Glomerular visceral epithelial cell (primary cell): ENCODE measurements around the gene JAK2.
A peak's percentile ranks its signal among the peaks of the same experiment; 100 is the strongest.
"Not testable (repeated sequence)": the region's sequence is repeated elsewhere in the genome, so short reads cannot be mapped to it uniquely, and the experiment has no call there.

Source experiments
- DNase-seq: peaks from one replicate; pipeline ENCODE4 v3.0.0-alpha.2; 2016; ENCODE audit errors: extremely low spot score

JAK2 gene

GRCh38 chr9:4980086-4980727, 4.9 kb upstream of the JAK2 start:
- DNase-seq, result no peak

GRCh38 chr9:4982721-4983482, 2.2 kb upstream of the JAK2 start:
- DNase-seq, result no peak

GRCh38 chr9:4983601-4984165, 1.4 kb upstream of the JAK2 start:
- no peak for DNase-seq

- no peak for DNase-seq
Observed at GRCh38 chr9:4984171-4984620, 876 bp upstream of the JAK2 start.

- peak; percentile 60 for DNase-seq
Observed at GRCh38 chr9:4985386-4986266, 554 bp downstream of the JAK2 start.

GRCh38 chr9:4986296-4986695, 1.2 kb downstream of the JAK2 start:
- no peak for DNase-seq

- DNase-seq, result no peak
Observed at GRCh38 chr9:4986783-4987182, 1.7 kb downstream of the JAK2 start.

- DNase-seq, result peak; percentile 72
Observed at GRCh38 chr9:4987961-4988421, 2.9 kb downstream of the JAK2 start.

- no peak for DNase-seq
Observed at GRCh38 chr9:4992872-4993271, 7.8 kb downstream of the JAK2 start.

- no peak for DNase-seq
Observed at GRCh38 chr9:4994166-4994890, 9.3 kb downstream of the JAK2 start.

GRCh38 chr9:4997196-4997595, 12.1 kb downstream of the JAK2 start:
- no peak for DNase-seq

- DNase-seq, result no peak
Observed at GRCh38 chr9:4997631-4998030, 12.6 kb downstream of the JAK2 start.

GRCh38 chr9:5002811-5003210, 17.7 kb downstream of the JAK2 start:
- no peak for DNase-seq

- DNase-seq, result no peak
Observed at GRCh38 chr9:5004481-5004880, 19.4 kb downstream of the JAK2 start.

- DNase-seq, result no peak
Observed at GRCh38 chr9:5008202-5008601, 23.1 kb downstream of the JAK2 start.

GRCh38 chr9:5013374-5013773, 28.3 kb downstream of the JAK2 start:
- no peak for DNase-seq

GRCh38 chr9:5015934-5016333, 30.9 kb downstream of the JAK2 start:
- no peak for DNase-seq

GRCh38 chr9:5025416-5025815, 40.3 kb downstream of the JAK2 start:
- no peak for DNase-seq

GRCh38 chr9:5031941-5032340, 46.9 kb downstream of the JAK2 start:
- not testable (repeated sequence) for DNase-seq

GRCh38 chr9:5040730-5041389, 55.8 kb downstream of the JAK2 start:
- DNase-seq, result no peak
